ENCODE data around the gene HOXD3.

HOXD3 gene

DNA sequence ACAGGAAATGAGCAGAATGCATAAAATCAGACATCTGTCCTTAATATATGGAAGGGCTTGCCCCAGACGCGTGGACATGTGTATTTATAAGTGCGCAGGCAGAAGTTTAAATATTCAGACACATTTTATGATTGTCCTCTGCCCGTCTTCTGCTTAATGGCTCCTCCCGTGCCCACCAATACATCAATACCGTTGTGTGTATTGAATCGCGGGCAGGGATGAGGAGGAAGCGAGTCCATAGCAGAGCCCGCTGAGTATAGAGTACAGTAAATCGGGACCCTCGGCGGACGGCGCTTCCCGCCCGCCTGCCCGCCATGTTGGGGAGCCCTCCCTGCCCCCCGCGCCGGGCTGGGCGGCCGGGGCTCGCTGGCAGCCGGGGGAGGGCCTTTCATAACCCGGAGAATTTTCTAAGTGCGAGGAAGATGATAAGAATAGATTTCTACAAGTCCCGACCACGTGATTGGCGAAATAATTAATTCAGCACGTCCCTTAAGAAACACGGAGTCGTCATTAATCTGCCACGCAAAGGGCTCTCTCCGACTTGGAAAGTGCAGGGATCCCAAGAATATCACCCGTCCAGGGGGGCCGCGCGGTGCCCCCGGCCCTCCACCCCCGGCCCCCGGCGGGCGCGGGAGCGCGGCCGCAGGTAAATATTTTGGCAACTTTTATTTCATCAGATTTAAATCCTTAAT, at the start of gene HOXD3:
HOXD3 (plus strand) TSS at position 501 of the 692 bp plus-strand sequence. CDS start 11,808 bp downstream, outside the sequence.
- DNase-seq = no peak

DNA sequence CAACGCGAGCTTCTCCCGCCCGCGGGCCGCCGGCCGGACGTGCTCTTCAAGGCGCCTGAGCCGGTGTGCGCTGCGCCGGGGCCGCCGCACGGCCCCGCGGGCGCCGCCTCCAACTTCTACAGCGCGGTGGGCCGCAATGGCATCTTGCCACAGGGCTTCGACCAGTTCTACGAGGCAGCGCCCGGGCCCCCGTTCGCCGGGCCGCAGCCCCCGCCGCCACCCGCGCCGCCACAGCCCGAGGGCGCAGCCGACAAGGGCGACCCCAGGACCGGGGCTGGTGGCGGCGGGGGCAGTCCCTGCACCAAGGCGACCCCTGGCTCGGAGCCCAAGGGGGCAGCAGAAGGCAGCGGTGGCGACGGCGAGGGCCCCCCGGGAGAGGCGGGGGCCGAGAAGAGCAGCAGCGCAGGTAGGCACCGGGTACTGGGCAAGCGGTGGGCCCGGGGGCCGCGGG, 49.4 kb upstream of the HOXD3 start:
- no peak for DNase-seq

GRCh38 chr2:176109192-176109901, 47.8 kb upstream of the HOXD3 start:
- DNase-seq = no peak

DNA sequence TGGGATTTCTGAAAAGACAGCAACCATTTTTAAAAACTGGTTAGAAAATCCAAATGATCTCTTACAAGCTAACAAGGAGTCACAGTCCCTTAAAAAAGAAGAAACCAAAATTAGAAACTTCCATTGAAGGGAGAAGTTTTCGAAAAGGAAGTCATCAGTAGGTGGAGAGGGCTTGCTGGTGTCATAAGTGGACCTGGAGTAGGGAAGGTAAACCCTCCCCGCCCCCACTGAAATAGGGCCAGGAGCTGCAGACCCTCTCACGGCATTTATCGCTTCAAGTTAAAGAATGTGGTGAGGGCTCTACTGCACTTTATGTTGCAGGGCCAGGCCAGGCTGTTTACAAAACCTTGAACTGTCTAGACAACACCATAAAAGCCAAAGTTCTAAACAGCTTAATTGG, 47.2 kb upstream of the HOXD3 start:
- no peak for DNase-seq

- DNase-seq = no peak
Observed at GRCh38 chr2:176110415-176111308, 46.4 kb upstream of the HOXD3 start.

DNA sequence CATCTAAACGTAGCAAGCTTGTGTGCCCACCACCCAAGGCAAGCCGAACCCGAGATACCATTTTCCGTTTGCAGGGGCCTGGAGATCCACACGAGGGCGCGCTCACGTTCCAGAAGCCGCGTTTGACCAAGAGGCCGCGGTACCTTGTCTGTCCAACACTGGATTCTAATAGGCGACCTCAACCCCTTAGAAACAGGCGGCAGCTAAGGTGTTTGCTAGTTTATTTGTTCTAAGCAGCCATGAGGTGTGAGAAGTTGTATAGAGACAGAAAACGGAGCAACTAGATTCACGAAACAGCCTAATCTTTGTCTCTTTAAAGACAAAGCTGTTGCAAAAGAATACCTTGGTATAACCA, 45.8 kb upstream of the HOXD3 start:
- no peak for DNase-seq

DNA sequence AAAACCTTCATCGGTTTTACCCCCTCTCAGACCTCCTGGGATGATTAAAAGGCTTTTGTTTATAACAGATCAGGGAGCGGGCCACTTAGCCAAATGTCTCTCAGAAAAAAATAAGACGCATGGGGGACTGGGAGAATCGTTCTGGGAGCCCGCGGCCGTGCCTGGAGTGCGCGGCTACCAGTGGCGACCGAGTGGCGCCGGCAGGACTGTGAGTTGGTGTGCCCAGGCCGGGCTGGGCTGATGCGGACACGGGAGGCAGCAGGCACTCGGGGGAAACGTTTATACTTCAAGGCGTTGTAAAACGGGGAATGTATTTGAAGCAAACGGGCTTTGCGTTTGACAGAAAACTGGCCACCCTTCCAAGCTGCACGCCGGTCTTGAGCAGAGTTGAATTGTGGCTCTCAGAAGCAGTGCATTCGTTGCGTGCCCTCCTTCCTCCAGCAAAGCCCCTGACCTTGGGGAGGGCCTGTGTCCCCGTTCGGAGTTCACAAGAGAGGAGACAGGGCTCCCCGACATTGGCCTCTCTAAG, 45.2 kb upstream of the HOXD3 start:
- no peak for DNase-seq

GRCh38 chr2:176112375-176113302, 44.5 kb upstream of the HOXD3 start:
- no peak for DNase-seq

- no peak for DNase-seq
Observed at GRCh38 chr2:176114120-176114929, 42.8 kb upstream of the HOXD3 start.

GRCh38 chr2:176114930-176115625, 42.0 kb upstream of the HOXD3 start:
- DNase-seq = no peak

- DNase-seq = no peak
Observed at GRCh38 chr2:176115883-176116813, 41.0 kb upstream of the HOXD3 start, which contains the start of gene HOXD10. HOXD10 (plus strand) TSS chr2:176116778; CDS start chr2:176116834, 56 bp downstream.

DNA sequence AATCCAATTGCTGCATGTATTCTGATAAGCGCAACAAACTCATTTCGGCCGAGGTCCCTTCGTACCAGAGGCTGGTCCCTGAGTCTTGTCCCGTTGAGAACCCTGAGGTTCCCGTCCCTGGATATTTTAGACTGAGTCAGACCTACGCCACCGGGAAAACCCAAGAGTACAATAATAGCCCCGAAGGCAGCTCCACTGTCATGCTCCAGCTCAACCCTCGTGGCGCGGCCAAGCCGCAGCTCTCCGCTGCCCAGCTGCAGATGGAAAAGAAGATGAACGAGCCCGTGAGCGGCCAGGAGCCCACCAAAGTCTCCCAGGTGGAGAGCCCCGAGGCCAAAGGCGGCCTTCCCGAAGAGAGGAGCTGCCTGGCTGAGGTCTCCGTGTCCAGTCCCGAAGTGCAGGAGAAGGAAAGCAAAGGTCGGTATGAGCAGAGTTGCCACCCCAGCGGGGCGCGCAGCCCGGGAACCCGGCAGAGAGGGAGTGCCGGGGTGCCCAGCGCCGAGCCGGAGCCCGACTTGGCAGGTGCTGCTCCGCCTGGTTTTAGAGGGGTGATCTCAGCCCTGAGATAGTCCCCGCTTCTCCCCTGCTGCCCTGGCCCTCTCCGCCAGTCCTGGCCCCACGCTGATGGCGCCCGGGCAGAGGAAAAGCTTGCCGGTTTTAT, 39.8 kb upstream of the HOXD3 start:
- no peak for DNase-seq

DNA sequence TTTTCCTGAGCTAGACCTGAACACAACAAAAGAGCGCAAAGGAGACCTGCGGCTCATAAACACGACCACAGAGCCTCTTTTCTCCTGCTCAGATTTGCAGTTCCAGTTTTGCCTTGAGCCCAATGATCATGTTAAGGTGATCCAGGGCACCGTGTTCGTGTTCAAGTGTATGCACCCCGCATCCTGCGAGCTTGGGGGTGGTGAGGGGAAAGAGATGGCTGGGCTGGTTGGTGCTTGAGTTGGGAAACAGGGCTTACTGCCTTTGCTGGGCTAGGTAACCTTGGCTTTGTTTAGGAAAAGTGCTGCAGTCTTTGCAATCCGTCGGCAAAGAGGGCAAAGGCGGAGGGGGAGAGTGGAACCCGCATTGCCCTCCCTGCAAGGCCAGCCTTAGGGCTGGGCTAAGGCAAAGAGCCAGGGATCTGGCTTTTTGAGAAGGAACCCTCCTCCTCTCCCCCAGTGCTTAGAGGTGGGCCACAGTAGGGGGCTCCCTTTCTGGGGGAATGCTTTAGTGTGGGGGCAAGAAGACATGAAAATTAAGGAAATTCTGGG, 39.2 kb upstream of the HOXD3 start:
- DNase-seq = no peak

- DNase-seq = no peak
Observed at GRCh38 chr2:176118601-176119339, 38.3 kb upstream of the HOXD3 start.

GRCh38 chr2:176120364-176121189, 36.5 kb upstream of the HOXD3 start:
- DNase-seq = no peak

DNA sequence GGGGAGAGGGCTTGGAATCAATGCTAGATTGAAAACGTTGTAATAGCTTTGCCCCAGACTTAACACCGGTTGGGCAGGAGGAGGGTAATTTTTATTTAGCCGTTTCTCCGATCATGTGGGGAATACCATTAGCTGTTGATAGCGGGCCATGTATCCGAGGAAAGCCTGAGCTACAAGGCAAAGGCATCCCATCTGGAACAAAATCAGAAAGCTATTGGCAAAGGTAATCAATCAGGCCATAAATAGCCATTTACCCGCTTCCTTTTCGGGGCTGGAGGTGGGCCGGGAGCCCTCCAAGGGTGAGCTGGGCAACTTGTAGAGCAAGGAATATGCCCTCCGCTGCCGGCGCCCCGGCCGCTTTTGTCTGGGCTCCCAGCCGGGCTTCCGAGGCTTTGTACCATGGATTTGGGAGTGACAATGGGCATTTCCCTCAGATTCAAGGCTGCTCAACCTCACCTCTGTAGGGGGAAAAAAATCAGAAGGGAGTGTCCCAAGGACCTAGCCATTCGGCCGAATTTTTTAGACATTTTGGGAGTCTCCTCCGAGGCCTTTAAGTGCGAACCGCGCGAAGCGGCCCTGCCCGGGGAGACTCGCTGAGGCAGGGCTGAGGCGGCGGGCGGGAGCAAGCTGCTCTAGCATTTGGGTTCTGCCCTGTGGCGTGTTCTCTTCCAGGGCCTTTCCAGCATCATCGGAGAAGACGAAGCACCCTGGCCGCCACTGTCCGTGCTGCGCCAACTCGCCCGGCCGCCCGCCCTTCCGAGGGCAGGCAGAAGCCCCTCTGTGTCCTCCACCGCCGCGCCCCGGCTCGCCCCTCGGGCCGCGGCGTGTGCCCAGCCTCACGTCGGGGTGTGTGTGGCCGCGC, 35.7 kb upstream of the HOXD3 start:
- DNase-seq = no peak
